Testis (tissue), 2 donors: ENCODE data around the gene FSIP1.

Experiments used
- CTCF ChIP-seq, 3 experiments: fragments of 450-650 bp in 2 of 3; fragments of 200-600 bp in 1 of 3; sonication (generic) in 1 of 3; IDR thresholded peaks; one replicate each; pipeline ENCODE4 v1.5.1; 2016 to 2019; ENCODE audit warnings: antibody characterized with exemption in 3 of 3, mild to moderate bottlenecking in 2 of 3, moderate library complexity in 1 of 3
- POLR2A ChIP-seq: fragments of 450-650 bp; IDR thresholded peaks from one replicate; pipeline ENCODE4 v1.6.1; 2017; ENCODE audit warnings: antibody characterized with exemption, mild to moderate bottlenecking, moderate library complexity

GRCh38 chr15:39735120-39735717 is 47.4 kb downstream of the FSIP1 start:
- TF ChIP-seq CTCF (IDR thresholded peaks at IDR 0.05) (no peak), POLR2A (no peak)
